Measurements from ENCODE around the gene LGR6.

The LGR6 gene

DNA sequence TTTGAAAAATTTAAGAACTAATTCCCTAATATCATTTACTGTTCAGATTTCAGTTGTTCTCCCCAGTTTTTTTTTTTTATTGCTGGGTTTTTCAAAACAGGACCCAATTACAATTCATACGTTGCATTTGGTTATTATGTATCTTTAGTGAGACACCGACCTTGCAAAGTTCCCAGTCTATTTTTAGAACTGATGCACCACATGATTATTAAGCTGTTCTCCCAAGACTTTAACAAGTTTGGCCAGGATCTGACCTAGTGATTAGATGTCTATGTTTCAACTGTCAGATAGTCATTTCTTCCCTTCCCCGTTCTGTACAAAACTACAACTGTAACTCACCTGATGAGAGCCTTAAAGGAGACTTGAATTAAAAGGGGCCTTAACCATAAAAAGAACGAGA is 140.3 kb downstream of the LGR6 start:
- H2AFZ ChIP-seq = no peak overlapping the region
- H3K27ac ChIP-seq = no peak overlapping the region
- no peaks in the 10 kb centered on the region for H3K4me1 ChIP-seq
- H3K4me2 ChIP-seq (ENCODE audit: low read length) = peak overlapping the region; percentile 29
- H3K36me3 ChIP-seq (ENCODE audit: control insufficient read depth, insufficient read depth, low read length) = no peaks in the 10 kb centered on the region
- no peaks in the 10 kb centered on the region for H3K9me3 ChIP-seq (ENCODE audit: control insufficient read depth, low read length)
- H3K9ac ChIP-seq = no peak overlapping the region
- no peaks in the 10 kb centered on the region for H3K27me3 ChIP-seq (ENCODE audit: control insufficient read depth, insufficient read depth, low read length)
- TF ChIP-seq, protein P1, sequence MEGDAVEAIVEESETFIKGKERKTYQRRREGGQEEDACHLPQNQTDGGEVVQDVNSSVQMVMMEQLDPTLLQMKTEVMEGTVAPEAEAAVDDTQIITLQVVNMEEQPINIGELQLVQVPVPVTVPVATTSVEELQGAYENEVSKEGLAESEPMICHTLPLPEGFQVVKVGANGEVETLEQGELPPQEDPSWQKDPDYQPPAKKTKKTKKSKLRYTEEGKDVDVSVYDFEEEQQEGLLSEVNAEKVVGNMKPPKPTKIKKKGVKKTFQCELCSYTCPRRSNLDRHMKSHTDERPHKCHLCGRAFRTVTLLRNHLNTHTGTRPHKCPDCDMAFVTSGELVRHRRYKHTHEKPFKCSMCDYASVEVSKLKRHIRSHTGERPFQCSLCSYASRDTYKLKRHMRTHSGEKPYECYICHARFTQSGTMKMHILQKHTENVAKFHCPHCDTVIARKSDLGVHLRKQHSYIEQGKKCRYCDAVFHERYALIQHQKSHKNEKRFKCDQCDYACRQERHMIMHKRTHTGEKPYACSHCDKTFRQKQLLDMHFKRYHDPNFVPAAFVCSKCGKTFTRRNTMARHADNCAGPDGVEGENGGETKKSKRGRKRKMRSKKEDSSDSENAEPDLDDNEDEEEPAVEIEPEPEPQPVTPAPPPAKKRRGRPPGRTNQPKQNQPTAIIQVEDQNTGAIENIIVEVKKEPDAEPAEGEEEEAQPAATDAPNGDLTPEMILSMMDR (IDR thresholded peaks at IDR 0.05) = no peak
- H3K4me3 ChIP-seq (ENCODE audit: low read depth, low read length) = no peak overlapping the region
- H3K79me2 ChIP-seq = no peaks in the 10 kb centered on the region

DNA sequence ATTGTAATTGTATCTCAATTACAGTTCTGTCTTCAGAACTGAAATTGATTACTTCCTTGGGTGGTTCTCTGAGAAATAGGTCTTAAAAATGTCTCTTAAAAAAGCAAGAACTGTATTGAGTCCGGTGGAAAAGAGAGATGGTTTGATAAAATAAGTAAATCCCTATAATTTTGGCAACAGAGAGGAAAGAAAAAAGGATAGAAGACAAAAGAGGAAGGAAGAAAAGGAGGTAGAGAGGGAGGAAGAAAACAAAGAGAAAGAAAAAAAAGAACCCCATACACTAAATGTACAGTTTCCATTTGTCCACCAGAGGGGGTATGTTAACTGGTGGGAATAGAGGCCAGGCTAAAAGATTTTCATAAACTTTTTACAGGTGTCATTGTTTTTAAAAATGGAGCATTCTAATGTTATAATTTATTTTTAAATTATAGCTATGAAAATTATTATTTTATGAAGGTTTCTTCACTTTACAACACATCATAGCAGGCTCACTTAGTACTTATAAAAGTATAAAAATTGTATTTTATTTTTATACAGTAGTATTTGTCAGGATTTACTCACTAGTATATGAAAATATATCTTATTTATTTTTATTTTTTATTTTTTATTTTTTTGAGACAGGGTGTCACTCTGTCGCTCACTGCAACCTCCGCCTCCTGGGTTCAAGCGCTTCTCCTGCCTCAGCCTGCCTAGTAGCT is 150.2 kb downstream of the LGR6 start:
- H3K27ac ChIP-seq = no peak overlapping the region
- H3K4me1 ChIP-seq = no peaks in the 10 kb centered on the region
- H3K36me3 ChIP-seq (ENCODE audit: control insufficient read depth, insufficient read depth, low read length) = no peaks in the 10 kb centered on the region
- H2AFZ ChIP-seq = no peak overlapping the region
- no peak overlapping the region for H3K4me2 ChIP-seq (ENCODE audit: low read length)
- no peak overlapping the region for H3K9ac ChIP-seq
- TF ChIP-seq, protein P1 (IDR thresholded peaks at IDR 0.05) = peak; percentile 57
- H3K27me3 ChIP-seq (ENCODE audit: control insufficient read depth, insufficient read depth, low read length) = no peaks in the 10 kb centered on the region
- no peak overlapping the region for H3K4me3 ChIP-seq (ENCODE audit: low read depth, low read length)
- no peaks in the 10 kb centered on the region for H3K79me2 ChIP-seq
- H3K9me3 ChIP-seq (ENCODE audit: control insufficient read depth, low read length) = no peaks in the 10 kb centered on the region

DNA sequence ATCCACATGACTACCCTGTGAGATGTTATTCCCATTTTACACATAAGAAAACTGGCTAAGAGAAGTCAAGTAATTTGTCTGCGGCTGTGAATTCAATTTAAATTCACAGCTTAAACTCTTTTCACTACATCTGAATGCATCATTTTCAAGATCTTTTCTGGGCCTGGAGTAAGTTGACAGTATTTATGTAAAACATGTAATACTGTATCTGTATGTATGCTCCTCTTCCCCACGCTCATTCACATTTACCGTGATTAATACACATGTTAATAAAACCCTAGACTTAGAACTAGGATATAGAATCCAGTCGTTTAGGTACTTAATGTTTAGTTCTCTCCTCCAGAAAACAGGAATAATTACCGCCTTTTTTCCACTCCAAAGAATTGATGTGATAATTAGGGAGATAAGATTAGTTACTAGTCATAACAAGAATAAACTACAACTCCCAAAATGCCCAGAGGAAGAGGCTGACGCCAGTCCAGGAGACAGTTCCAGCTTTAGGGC is 154.5 kb downstream of the LGR6 start:
- Histone ChIP-seq H3K4me3 (ENCODE audit: low read depth, low read length) (no peak overlapping the region), H3K27ac (no peak overlapping the region), H2AFZ (peak overlapping the region; percentile 29), H3K36me3 (ENCODE audit: control insufficient read depth, insufficient read depth, low read length) (no peaks in the 10 kb centered on the region), H3K4me1 (no peaks in the 10 kb centered on the region), H3K27me3 (ENCODE audit: control insufficient read depth, insufficient read depth, low read length) (no peaks in the 10 kb centered on the region), H3K9ac (no peak overlapping the region), H3K4me2 (ENCODE audit: low read length) (no peak overlapping the region), H3K9me3 (ENCODE audit: control insufficient read depth, low read length) (no peaks in the 10 kb centered on the region), H3K79me2 (peaks cover 15% of the 10 kb centered on the region)
- TF ChIP-seq, protein P1 (IDR thresholded peaks at IDR 0.05) = no peak

DNA sequence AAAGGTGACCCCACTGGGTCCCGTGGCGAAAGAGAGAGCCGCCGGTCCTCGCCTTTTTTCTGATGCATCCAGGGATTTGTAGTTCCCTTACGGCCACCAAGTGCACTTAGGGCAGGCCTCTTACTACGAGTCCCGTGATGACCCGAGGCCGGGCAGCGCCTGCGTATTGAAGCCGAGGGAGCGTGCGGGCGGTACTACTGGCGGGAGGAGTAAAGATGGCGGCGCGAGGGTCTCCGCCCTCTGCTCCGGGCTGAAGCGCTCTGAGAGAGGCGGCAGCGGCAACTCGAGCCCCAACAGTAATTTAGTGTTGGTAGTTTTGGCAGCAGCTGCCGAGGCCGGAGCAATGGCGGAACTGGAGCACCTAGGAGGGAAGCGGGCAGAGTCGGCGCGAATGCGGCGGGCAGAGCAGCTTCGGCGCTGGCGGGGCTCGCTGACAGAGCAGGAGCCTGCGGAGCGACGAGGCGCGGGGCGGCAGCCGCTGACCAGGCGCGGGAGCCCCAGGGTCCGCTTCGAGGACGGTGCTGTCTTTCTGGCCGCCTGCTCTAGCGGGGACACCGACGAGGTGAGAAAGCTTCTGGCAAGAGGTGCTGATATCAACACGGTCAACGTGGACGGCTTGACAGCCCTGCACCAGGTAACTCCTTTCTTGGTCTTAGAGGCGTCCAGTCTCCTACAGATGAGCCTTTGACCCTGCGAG is 155.1 kb downstream of the LGR6 start, which contains the start of gene PPP1R12B:
PPP1R12B (plus strand) TSS at position 191 of the 697 bp plus-strand sequence; CDS start at position 344, 153 bp downstream.
- TF ChIP-seq, protein P1 (IDR thresholded peaks at IDR 0.05) = no peak
- Histone ChIP-seq H3K4me2 (ENCODE audit: low read length) (peak within 1 kb of the TSS; percentile 81), H3K27me3 (ENCODE audit: control insufficient read depth, insufficient read depth, low read length) (no peaks in the 10 kb centered on the region), H3K9me3 (ENCODE audit: control insufficient read depth, low read length) (no peaks in the 10 kb centered on the region), H3K4me3 (ENCODE audit: low read depth, low read length) (peak within 1 kb of the TSS; percentile 91), H3K36me3 (ENCODE audit: control insufficient read depth, insufficient read depth, low read length) (no peaks in the 10 kb centered on the region), H3K4me1 (no peaks in the 10 kb centered on the region), H3K79me2 (peaks cover 15% of the 10 kb centered on the region), H3K9ac (peak within 1 kb of the TSS; percentile 67), H3K27ac (peak within 1 kb of the TSS; percentile 86), H2AFZ (peak within 1 kb of the TSS; percentile 94)
